GM13977 (cell line): ENCODE data around the gene CSTA.
"Not testable (repeated sequence)": the region's sequence is repeated elsewhere in the genome, so short reads cannot be mapped to it uniquely, and the experiment has no call there.

Experiments
- DNase-seq: peaks from one replicate; pipeline ENCODE4 v3.0.0; 2012; ENCODE audit warnings: low spot score
- CTCF ChIP-seq: IDR thresholded peaks from 2 replicates; pipeline ENCODE4 v1.5.1; 2012; ENCODE audit warnings: mild to moderate bottlenecking, control low read depth; ENCODE audit not compliant: insufficient read depth; ENCODE audit errors: extremely low read depth, missing control alignments
- in situ Hi-C: fragments of 300-500 bp; cut with MboI; formaldehyde crosslinking; loops from one replicate; pipeline ENCODE4 v1.12.0; 2022; ENCODE audit warnings: low sequenced_read_pairs, low pct_unique_long_range_greater_than_20kb, mixed read lengths, inconsistent platforms; ENCODE audit not compliant: unreplicated experiment

CSTA gene

GRCh38 chr3:122365073-122365472 is 40.0 kb downstream of the CSTA start:
- in situ Hi-C loops = no loop called here
- TF ChIP-seq CTCF = no peak

GRCh38 chr3:122365582-122366378 is 40.7 kb downstream of the CSTA start:
- in situ Hi-C loops, DNase-seq: not testable (repeated sequence)

More at GRCh38 chr3:122365073-122365472, 40.0 kb downstream of the CSTA start:
- no peak for DNase-seq

GRCh38 chr3:122366379-122366749 is 41.3 kb downstream of the CSTA start:
- in situ Hi-C loops = no loop called here
- no peak for DNase-seq
- no peak for TF ChIP-seq CTCF

- no peak for DNase-seq
- no peak for TF ChIP-seq CTCF
- in situ Hi-C loops = no loop called here
These were observed 49.0 kb downstream of the CSTA start for GRCh38 chr3:122374034-122374433.

GRCh38 chr3:122377975-122378374 is 52.9 kb downstream of the CSTA start:
- in situ Hi-C loops = no loop called here
- no peak for TF ChIP-seq CTCF
- DNase-seq = no peak

- in situ Hi-C loops = no loop called here
- DNase-seq = peak; percentile 84
- no peak for TF ChIP-seq CTCF
These were observed 58.0 kb downstream of the CSTA start, which contains the start of gene MIX23 for GRCh38 chr3:122382888-122383666. TSS of gene MIX23 (minus strand) at chr3:122383231. CDS start at chr3:122383224, 7 bp downstream.
